Measurements from ENCODE around the gene CEP350.
"Not testable (repeated sequence)": the region's sequence is repeated elsewhere in the genome, so short reads cannot be mapped to it uniquely, and the experiment has no call there.

CEP350 gene

GRCh38 chr1:179990847-179991246, 36.2 kb downstream of the CEP350 start:
- no peak for FAIRE-seq

GRCh38 chr1:179995576-179995975, 41.0 kb downstream of the CEP350 start:
- FAIRE-seq: no peak

GRCh38 chr1:179996099-179996498, 41.5 kb downstream of the CEP350 start:
- FAIRE-seq: no peak

GRCh38 chr1:180000575-180000974, 46.0 kb downstream of the CEP350 start:
- no peak for FAIRE-seq

- FAIRE-seq: no peak
Measured at GRCh38 chr1:180002437-180002836, 47.8 kb downstream of the CEP350 start.

DNA sequence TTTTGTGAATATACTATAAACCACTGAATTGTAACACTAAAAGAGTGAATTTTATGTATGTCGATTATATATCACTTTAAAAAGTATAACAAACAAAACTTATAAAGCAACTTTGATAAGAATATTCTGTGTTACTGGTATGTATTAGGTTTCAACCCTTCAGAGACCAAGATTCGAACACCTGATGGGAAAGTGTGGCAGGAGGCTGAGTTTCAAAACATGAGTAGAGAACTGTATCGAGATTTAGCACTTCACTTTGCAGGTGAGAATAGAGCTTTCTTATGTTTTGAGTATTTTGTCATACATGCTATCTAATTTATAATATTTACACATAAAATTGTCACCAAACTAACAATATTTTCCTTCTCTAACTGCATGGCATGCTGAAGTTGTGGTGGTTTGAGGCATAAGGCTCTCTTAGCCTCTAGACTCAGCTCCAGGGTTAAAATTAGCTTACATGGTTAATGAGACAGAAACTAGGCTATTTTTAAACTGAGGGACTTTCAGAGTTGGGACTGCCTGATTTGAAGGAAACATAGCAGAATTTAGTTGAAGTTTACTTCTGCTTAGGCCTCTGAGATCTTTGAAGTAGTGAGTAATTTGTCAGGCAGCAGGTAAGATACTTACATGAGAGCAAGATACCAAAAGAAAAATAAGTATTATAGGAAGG, 48.6 kb downstream of the CEP350 start:
- FAIRE-seq: no peak

DNA sequence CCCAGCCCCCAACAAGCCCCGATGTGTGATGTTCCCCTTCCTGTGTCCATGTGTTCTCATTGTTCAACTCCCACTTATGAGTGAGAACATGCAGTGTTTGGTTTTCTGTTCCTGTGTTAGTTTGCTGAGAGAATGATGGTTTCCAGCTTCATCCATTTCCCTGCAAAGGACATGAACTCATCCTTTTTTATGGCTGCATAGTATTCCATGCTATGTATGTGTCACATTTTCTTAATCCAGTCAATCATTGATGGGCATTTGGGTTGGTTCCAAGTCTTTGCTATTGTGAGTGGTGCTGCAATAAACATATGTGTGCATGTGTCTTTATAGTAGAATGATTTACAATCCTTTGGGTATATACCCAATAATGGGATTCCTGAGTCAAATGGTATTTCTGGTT, 52.2 kb downstream of the CEP350 start:
- not testable (repeated sequence) for FAIRE-seq

DNA sequence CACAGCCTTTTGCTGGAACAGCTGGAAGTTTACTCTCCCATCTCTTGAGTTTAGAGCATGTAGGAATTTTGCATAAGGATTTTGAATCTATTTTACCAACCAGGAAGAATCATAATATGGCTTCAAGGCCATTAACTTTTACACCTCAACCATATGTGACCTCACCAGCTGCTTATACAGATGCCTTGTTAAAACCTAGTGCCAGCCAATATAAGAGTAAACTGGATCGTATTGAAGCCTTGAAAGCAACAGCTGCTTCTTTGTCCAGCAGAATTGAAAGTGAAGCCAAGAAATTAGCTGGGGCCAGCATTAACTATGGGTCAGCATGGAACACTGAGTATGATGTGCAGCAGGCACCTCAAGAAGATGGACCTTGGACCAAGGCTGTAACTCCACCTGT, 65.4 kb downstream of the CEP350 start:
- no peak for FAIRE-seq

- no peak for FAIRE-seq
Measured at GRCh38 chr1:180026556-180026955, 71.9 kb downstream of the CEP350 start.

- no peak for FAIRE-seq
Measured at GRCh38 chr1:180027949-180028445, 73.4 kb downstream of the CEP350 start.

DNA sequence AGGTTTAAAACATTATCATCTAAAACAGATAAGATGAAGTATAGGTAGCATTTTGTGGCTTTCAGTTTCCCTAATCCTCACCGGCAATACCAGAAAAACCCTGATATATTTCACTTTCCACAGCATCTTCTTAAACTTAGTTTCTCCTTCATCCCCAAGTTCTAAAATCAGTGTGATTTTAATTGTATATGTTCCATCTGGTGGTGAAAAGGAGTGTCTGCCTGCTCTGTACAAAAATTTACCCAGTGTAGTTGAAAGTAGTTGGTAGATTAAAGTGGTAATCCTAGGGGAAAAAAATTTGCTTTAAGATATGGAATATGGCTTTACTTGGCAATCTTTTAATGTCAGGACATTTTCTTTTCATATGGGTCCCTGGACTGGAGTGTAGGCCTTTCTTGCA, 74.3 kb downstream of the CEP350 start:
- FAIRE-seq: no peak

DNA sequence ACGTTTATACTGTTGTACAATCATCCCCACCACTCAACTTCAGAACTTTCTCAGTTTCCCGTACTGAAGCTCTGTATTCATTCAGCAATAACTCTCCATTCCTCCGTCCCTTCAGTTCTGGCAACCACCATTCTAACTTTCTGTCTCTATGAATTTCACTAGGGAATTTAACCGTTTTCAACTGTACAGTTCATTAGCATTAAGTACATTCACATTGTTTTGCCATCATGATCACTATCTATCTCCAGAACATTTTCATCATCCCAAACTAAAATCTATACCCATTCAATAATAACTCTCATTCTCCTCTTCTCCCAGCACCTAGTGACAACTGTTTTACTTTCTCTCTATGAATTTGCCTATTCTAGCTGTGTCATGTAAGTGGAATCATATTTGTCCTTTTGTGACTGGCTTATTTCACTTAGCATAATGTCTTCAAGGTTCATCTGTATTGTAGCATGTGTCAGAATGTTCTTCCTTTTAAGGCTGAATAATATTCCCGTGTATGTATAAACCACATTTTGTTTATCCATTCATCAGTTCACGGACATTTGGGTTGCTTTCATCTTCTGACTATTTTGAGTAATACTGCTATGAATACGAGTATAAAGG, 75.0 kb downstream of the CEP350 start:
- no peak for FAIRE-seq

DNA sequence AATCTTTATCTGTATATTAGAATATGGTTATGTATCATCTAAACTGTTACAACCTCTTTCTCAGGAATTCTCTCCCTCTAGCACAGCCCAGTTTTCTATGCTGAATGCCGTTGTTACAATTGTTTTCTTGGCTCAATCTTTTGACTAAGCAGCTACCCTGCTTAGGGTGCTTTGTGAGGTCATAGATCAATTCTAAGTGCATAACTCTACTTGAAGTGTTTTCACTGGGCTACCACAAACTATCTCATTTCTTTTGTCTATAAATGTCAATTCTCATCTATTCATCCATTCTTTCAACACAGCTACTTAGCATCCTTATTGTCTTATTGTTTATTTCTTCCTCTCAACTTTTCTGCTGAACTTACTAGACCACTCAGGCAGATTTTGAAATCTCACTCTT, 77.1 kb downstream of the CEP350 start:
- FAIRE-seq: no peak

GRCh38 chr1:180033390-180033789, 78.8 kb downstream of the CEP350 start:
- FAIRE-seq: no peak

DNA sequence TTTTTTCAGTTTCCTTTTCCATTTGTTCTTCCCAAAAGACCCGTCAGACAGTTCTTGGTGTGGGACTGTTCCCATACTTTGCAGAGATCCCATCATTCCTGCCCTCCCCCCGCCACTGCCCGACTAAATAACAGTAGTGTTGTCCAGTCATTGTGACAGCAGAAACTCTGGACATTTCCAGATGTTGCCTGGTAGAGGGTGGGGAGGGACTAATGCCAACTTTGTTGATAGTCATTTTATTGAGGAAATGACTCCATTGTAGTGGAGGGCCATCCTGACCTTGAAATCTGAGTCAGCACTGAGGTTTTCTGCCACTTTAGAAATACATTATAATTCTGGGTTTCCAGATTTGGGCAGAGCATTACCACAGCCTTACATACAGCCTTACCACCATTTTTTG, 85.4 kb downstream of the CEP350 start:
- no peak for FAIRE-seq

- FAIRE-seq: no peak
Measured at GRCh38 chr1:180041582-180041981, 87.0 kb downstream of the CEP350 start.

- FAIRE-seq: no peak
Measured at GRCh38 chr1:180042988-180043622, 88.5 kb downstream of the CEP350 start.

- FAIRE-seq: peak; percentile 52
Measured at GRCh38 chr1:180043785-180044184, 89.2 kb downstream of the CEP350 start.

- no peak for FAIRE-seq
Measured at GRCh38 chr1:180046674-180047073, 92.1 kb downstream of the CEP350 start.

- FAIRE-seq: no peak
Measured at GRCh38 chr1:180053594-180054567, 99.3 kb downstream of the CEP350 start.

DNA sequence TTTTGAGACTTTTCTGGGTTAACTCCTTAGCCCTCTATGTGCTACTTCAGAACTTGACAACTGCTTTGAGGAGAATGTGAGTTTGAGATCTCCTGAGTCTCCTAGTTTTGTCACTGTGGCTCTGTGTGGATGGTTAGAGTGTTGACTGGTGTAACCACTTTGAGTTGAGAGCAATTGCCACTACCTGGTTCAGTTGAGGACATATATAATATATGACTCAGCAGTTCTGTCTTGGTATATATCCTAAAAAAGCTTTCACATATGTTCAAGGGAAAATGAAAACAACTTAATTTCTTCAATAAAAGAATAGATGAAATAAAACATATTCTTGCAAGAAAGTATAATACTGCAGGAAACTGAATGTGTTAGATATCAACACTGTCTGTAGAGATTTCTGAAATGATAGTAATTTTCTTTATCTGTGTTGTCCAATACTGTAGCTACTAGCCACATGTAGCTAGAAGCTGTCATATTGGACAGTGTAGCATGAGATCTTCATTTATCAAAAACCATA, 103.3 kb downstream of the CEP350 start:
- no peak for FAIRE-seq

GRCh38 chr1:180061019-180061418, 106.4 kb downstream of the CEP350 start:
- FAIRE-seq: no peak

DNA sequence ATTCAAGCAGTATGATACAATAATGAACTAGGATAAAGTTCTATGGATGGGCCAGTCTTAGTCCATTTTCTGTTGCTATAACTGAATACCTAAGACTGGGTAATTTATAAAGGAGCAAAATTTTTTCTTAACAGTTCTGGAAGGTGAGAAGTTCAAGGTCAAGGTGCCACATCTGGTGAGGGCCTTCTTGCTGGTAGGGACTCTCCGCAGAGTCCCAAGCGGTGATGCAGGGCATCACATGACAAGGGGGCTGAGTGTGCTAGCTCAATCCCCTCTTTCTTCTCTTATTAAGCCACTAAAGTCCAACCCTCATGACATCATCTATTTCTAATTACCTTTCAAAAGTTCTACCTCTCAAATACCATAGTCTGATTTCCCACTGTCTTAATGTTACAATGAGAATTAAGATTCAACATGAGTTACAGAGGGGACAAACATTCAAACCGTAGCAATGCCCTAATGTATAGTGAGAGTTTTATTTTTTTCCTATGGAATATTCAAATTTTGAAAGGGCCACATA, 107.9 kb downstream of the CEP350 start:
- FAIRE-seq: no peak
